Measurements from ENCODE around the gene HYOU1. TPM values are rescaled to one million over a fixed set of nuclear protein-coding genes. Genes with fewer than 3 reads are reported as not detected.
"Not testable (repeated sequence)": the region's sequence is repeated elsewhere in the genome, so short reads cannot be mapped to it uniquely, and the experiment has no call there.

HYOU1 gene
- total RNA-seq (2022): 398 and 664 TPM in 2 replicates
- Bru-seq, nascent RNA: percentile 96 among the genes with signal in this experiment
- percentile 99 among the genes with signal in this experiment for BruChase-seq, experiment 1, labeled RNA remaining after a 6-hour chase
- BruChase-seq, experiment 2, labeled RNA remaining after a 2-hour chase: percentile 98 among the genes with signal in this experiment
- long read RNA-seq, full-length matches to known transcripts: 78 of 265 reads
- long read RNA-seq, partial matches to known transcripts: 105 of 265 reads
- long read RNA-seq, other reads (novel, unspliced or antisense): 82 of 265 reads

GRCh38 chr11:119057000-119057769 lies at the start of gene HYOU1:
Gene HYOU1, minus strand, starts transcription at chr11:119057205. Its CDS starts 1,045 bp downstream, at chr11:119056160.
- peak; percentile 29 for TF ChIP-seq CTCF (IDR thresholded peaks at IDR 0.05; ENCODE audit: unreplicated experiment)
- intact Hi-C loops (cut with micrococcal nuclease): loop anchor here (1.0 to 2.0 kb wide), 3 partner anchors 26 to 44 kb away; partner anchors contain the start of genes DPAGT1 and SLC37A4

GRCh38 chr11:119103793-119104192 lies 46.8 kb upstream of the HYOU1 start:
- H3K4me1 Mint-ChIP-seq (ENCODE audit: insufficient read depth, unreplicated experiment): peaks cover 20% of the 10 kb centered on the region
- H3K9me3 Mint-ChIP-seq (ENCODE audit: unreplicated experiment): no peaks in the 10 kb centered on the region
- intact Hi-C loops (cut with micrococcal nuclease): loop anchor here (10.0 kb wide), 1 partner anchor 181 kb away; no protein-coding TSS in a partner anchor
- ChIA-PET POLR2A (interaction anchor here (2.2 to 9.3 kb wide), 3 partner anchors 17 to 86 kb away, joined by 22 to 149 read pairs (median 35); partner anchors contain the start of genes HINFP, RPS25, TRAPPC4 and VPS11), CTCF (interaction anchor here (0.6 to 1.6 kb wide), 2 partner anchors 9 to 19 kb away, joined by 3 to 7 read pairs; no protein-coding TSS in a partner anchor)
- no peak for TF ChIP-seq CTCF (IDR thresholded peaks at IDR 0.05; ENCODE audit: unreplicated experiment)
- no TSS peak for BruUV-seq (replicated peaks)
- H3K36me3 Mint-ChIP-seq (ENCODE audit: insufficient read depth, unreplicated experiment): peaks cover 15% of the 10 kb centered on the region
- no peak for DNase-seq (ENCODE audit: unreplicated experiment)
- peak overlapping the region; percentile 33 for H3K4me3 Mint-ChIP-seq (ENCODE audit: unreplicated experiment)
- no peaks in the 10 kb centered on the region for H3K27me3 Mint-ChIP-seq (ENCODE audit: insufficient read depth, unreplicated experiment)
- peak overlapping the region; percentile 99 for H3K27ac Mint-ChIP-seq (ENCODE audit: low read depth, unreplicated experiment)

More at GRCh38 chr11:119057000-119057769, at the start of gene HYOU1:
- CTCF ChIA-PET: interaction anchor here (0.6 to 1.6 kb wide), 10 partner anchors 10 to 317 kb away, joined by 3 to 8 read pairs (median 4); a partner anchor contains a TSS
- peaks cover 19% of the 10 kb centered on the region for H3K4me1 Mint-ChIP-seq (ENCODE audit: insufficient read depth, unreplicated experiment)
- peak within 1 kb of the TSS; percentile 96 for H3K4me3 Mint-ChIP-seq (ENCODE audit: unreplicated experiment)
- H3K27ac Mint-ChIP-seq (ENCODE audit: low read depth, unreplicated experiment): peak within 1 kb of the TSS; percentile 98
- no peaks in the 10 kb centered on the region for H3K9me3 Mint-ChIP-seq (ENCODE audit: unreplicated experiment)
- POLR2A ChIA-PET: interaction anchor here (0.5 to 3.9 kb wide), 23 partner anchors 9 to 365 kb away, joined by 3 to 44 read pairs (median 4); partner anchors contain the start of genes C2CD2L, DPAGT1, HINFP and HMBS
- H3K36me3 Mint-ChIP-seq (ENCODE audit: insufficient read depth, unreplicated experiment): peaks cover 52% of the 10 kb centered on the region
- no TSS peak for BruUV-seq (replicated peaks)
- H3K27me3 Mint-ChIP-seq (ENCODE audit: insufficient read depth, unreplicated experiment): no peaks in the 10 kb centered on the region
- peak; percentile 97 for DNase-seq (ENCODE audit: unreplicated experiment)

- not testable (repeated sequence) for H3K9me3 Mint-ChIP-seq (ENCODE audit: unreplicated experiment); DNase-seq (ENCODE audit: unreplicated experiment); H3K27me3 Mint-ChIP-seq (ENCODE audit: insufficient read depth, unreplicated experiment); BruUV-seq (replicated peaks)
- peaks cover 21% of the 10 kb centered on the region for H3K36me3 Mint-ChIP-seq (ENCODE audit: insufficient read depth, unreplicated experiment)
- peak overlapping the region; percentile 78 for H3K4me3 Mint-ChIP-seq (ENCODE audit: unreplicated experiment)
- intact Hi-C loops (cut with micrococcal nuclease): loop anchor here (10.0 kb wide), 1 partner anchor 182 kb away; no protein-coding TSS in a partner anchor
- POLR2A ChIA-PET: interaction anchor here (0.6 to 9.3 kb wide), 15 partner anchors 9 to 312 kb away, joined by 3 to 149 read pairs (median 8); partner anchors contain the start of genes DDX6, HINFP, HMBS and NLRX1
- peaks cover 17% of the 10 kb centered on the region for H3K4me1 Mint-ChIP-seq (ENCODE audit: insufficient read depth, unreplicated experiment)
- H3K27ac Mint-ChIP-seq (ENCODE audit: low read depth, unreplicated experiment): peak overlapping the region; percentile 99
- CTCF ChIA-PET: interaction anchor here (0.6 to 1.8 kb wide), 9 partner anchors 19 to 892 kb away, joined by 3 to 15 read pairs (median 4); no protein-coding TSS in a partner anchor
These were observed 46.2 kb upstream of the HYOU1 start for GRCh38 chr11:119103161-119103664.

GRCh38 chr11:119101759-119102423 lies 44.9 kb upstream of the HYOU1 start, which contains the start of gene DPAGT1:
Gene DPAGT1, minus strand, starts transcription at chr11:119101853. Its CDS starts 198 bp downstream, at chr11:119101655.
- Mint-ChIP-seq H3K9me3 (ENCODE audit: unreplicated experiment) (no peaks in the 10 kb centered on the region), H3K4me1 (ENCODE audit: insufficient read depth, unreplicated experiment) (peaks cover 16% of the 10 kb centered on the region), H3K27ac (ENCODE audit: low read depth, unreplicated experiment) (peak within 1 kb of the TSS; percentile 99), H3K4me3 (ENCODE audit: unreplicated experiment) (peak within 1 kb of the TSS; percentile 78), H3K36me3 (ENCODE audit: insufficient read depth, unreplicated experiment) (peaks cover 34% of the 10 kb centered on the region), H3K27me3 (ENCODE audit: insufficient read depth, unreplicated experiment) (no peaks in the 10 kb centered on the region)
- no TSS peak for BruUV-seq (replicated peaks)
- intact Hi-C loops (cut with micrococcal nuclease): loop anchor here (1.0 to 10.0 kb wide), 6 partner anchors 19 to 183 kb away; partner anchors contain the start of genes HINFP, HYOU1, RPS25 and TRAPPC4
- no peak for TF ChIP-seq CTCF (IDR thresholded peaks at IDR 0.05; ENCODE audit: unreplicated experiment)
- ChIA-PET POLR2A (interaction anchor here (0.6 to 9.3 kb wide), 33 partner anchors 8 to 410 kb away, joined by 3 to 149 read pairs (median 4); partner anchors contain the start of genes CBL, DDX6, HINFP and HMBS), CTCF (interaction anchor here (0.6 to 1.8 kb wide), 11 partner anchors 10 to 530 kb away, joined by 3 to 15 read pairs (median 4); no protein-coding TSS in a partner anchor)
- DNase-seq (ENCODE audit: unreplicated experiment): peak; percentile 99
